Fibroblast of upper back skin (primary cell): ENCODE measurements around the gene PTGR3.

Source experiments
- DNase-seq: peaks from one replicate; pipeline ENCODE4 v3.0.0-alpha.2; 2013

The PTGR3 gene

DNA sequence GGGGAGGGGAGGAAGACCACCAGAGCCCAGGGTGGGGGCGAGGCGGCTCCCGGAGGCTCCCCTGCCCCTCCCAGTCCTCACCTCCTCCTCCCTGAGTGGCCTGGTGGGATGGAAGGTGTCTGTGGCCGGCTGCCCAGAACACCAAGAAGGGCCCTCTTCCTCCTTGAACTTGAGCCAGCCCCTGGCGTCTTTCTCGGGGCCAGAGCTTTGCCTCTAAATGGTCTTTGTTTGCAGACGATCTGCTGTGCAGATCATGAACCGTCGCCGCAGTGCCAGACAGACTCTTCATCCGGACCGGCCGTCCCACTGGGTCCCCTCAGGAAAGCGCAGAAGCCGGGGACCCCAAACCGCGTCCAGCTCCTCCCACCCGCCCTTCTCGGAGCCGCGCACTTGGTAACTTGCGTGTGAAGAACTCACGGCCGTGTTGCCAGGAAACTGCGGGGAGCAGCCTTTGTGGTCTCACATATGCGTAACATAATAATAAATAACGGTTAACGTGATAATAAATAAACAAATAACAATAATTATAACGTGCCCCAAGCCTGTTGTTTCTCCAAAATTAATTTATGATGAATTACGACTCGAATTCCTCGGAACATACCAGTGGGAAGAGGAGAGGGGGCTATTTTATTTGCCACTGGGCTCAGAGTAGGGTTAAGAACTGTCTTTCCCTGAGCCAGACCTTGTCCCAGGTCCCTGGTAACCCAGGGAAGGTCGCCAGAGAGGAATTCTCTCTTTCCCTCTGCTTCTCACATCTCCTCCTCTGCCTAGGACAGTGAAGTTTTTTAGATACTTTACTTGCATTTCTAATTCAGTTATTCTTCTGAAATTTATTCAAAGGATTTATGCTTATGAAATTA, 41.0 kb downstream of the PTGR3 start:
- no peak for DNase-seq

DNA sequence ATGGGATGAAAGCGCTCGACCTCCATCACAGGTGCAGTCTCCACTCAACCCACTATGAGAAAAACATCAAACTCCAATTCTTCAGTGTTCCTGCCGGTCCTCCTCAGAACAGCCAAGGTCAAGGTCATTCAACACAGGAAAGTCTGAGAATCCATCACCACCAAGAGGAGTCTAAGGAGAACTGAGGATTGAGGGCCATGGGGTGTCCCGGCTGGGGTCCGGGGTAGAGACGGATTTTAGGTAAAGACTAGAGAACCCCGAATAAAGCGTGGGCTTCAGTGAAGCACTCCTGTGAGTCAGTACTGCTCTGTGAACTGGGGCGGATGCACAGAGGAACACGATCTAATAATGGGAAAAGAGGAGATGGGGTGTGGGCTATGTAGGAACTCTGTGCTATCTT, 41.8 kb downstream of the PTGR3 start:
- no peak for DNase-seq

DNA sequence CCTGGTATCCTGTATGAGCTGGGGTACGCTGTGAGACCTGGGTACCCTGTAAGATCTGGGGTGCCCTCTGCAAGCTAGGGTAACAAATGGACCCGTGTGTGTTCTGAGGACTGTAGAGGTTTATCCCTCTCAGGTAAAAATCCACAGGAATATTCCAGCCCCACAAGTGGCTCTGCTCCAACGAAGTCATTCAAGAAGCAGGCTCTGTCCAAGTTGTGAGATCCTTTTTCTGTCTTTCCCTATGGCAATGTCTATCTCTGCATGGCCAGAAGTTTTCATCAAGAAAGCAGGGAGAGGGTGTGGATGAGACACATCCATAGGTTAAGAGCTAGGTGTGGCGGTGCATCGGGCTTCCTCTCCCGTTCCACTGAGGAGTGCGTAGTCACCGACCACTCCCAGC, 43.0 kb downstream of the PTGR3 start:
- no peak for DNase-seq

DNA sequence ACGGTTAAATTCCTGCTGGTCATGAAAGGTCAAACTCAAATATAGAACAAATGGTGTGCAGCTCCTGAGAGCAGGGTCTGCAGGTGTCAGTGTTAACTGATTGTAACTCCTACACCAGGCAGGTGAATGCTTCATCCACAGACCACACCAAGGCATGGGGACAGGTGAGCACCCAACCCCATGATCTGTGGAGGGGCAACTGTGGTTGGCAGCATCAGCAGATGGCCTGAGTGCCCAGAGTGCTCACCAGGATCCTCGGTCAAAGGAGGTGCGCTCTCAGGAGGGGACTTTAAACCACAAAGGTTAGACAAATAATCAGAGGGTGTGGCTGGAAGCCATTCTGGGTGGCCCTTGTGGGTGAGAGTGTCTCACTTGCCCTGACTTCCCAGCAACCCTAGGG, 44.5 kb downstream of the PTGR3 start:
- DNase-seq: no peak

DNA sequence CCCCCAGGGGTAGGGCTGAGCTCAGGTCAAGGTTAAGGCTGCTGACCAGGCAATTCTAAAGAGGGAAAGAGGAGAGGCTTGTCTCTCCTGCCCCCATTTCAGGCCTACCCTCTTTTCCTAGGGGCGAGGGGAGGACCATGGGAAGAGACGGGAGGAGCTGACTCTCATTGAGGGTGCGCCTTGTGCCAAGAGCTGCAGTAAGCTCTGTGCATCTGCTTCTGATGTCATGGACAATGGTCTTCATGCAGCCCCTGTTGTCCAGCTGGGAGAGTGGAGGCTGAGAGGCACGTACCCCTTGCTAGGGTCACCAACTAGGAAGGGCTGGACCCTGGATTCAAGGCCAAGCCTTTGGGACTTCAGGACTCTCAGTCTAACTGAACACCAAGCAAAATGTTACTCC, 45.2 kb downstream of the PTGR3 start:
- no peak for DNase-seq

DNA sequence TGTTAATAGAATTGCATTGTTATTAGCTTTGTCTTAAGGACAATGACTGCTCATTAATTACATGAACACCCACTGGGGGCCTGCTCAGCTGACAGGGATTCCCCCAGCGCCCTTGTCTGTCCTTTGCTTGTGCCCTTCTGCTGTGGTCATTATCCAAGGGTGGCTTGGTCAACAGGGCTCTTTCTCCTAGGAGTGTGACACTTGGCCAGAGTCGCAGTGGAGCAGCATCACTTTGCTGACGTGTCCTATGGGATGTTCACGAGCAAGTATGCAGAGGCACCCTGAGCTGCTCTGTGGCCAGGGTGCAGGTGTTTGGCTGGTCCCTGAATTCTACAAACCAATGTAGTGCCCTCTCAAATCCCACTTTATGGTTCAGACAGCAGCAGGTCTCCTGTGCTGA, 46.0 kb downstream of the PTGR3 start:
- DNase-seq: no peak

DNA sequence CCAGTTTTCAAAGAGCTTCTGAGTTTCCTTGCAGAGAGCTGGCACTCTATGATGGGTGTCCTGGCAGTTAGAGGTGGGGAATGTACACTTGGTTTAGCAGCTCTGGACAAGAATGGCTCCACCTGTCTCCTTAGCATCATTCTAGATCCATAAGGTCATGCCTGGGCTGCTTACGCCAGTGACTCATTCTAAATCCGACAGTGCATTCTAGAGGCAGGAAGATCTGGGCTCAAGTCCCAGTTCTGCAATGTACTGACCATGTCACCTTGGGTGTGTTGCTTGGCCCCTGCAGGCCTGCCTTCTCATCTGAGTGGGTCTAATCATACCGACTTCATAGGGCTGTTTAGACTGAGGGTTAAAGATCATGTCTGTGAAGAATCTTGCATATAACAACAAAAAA, 46.5 kb downstream of the PTGR3 start:
- DNase-seq: peak; percentile 33

DNA sequence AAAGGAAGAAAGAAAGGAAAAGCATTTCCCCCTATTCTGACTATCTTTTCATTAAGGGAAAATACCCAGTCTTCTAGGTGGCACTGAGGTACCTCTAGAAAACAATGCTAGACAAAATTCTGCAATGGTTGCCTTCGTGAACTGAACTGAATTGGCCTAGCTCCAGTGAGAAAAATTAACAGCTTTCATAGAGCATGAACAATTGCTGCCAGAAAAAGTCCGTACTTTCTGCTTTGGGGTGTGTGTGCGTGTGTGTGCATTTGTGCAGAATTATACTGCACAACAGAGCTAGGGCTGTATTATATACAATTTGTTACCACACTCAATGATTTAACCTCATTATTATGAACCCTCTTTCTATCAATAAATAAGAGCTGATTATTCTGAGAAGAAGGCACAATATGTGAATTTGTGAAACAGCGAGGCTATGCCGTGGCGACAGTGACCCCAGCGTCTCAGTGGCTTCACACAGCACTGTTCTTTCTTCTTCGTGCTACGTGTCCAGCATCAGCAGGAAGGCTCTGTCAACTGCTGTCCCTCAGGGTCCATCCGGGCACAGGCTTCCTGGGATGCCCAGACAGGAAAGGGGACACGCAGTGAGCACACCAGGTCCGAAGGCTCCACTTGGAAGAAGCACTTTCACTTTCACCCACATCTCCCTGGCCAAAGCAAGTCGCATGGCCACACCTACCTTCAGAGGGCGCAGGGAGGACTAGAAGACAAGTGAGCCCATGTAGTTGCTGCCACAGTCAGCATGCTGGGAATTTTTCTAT, 47.5 kb downstream of the PTGR3 start:
- DNase-seq: no peak

DNA sequence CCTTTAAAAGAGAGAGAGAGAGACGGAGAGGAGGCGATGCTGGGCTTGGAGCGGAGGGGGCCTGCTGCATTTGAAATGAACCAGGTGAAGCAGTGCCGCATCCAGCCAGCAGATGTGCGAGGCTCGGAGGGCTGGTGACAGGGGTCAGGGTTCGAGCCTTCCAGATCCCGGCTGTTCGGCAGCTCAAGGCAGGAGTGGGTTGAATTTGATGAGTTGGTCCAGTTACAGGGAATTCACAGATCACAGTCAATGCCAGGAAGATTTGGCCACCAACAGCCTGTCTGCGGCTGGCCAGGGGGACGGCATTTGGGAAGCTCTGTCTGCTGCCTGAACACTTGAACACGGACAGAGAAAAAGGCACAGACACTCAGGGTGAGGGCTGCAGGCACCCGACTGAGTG, 48.6 kb downstream of the PTGR3 start:
- DNase-seq: no peak

DNA sequence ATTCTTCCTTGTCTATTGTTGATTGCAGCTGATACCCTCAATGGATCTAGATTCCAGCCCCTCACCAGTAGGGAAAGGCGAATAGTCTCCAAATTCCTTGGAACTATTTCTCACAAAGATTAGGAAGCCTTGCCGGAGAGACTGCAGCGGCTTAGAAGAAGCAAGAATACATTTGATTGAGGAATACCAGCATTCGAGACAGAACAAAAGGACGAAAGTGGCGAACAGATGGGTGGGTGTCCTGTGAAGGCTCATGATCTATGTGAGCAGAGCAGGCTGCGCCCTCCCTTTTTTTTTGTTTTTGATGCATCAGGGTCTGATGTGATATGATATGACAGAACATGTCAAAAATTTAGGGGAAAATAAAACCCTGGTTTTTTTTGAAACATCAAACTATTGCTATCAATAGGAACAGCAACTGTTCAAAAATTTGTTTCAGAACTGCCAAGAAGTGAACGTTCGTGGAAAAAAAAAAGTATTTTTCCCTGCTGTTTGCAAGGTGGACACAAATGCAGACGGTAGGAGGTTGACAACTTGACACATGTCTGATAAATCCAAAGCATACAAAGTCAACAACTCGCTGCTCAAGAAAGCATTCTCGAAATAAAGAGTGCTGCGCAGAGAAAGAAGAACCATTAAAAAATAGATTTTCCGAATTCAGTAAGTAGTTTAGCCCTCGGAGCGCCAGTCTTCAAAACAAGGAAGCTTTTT, 49.1 kb downstream of the PTGR3 start:
- no peak for DNase-seq

DNA sequence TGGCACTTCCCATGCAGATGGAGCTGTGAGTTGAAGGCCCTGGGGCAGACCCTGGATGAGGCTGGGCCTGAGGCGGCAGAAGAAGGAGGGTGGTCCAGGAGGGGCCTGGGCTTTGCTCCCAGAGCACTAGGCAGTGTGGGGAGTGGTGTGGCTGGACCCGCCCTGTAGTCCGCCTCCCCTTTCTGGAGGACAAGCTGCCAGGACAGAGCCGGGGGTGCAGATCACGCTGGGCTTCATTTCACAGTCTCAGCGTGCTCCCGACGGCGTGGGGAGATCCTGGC, 49.8 kb downstream of the PTGR3 start:
- no peak for DNase-seq
